HG02840 (cell line): ENCODE results near the gene SLC39A3.

Experiments used
- ATAC-seq: cut with Tn5 transposase; IDR thresholded peaks from one replicate; pipeline ENCODE4 v1.9.1; 2021; ENCODE audit warnings: mild to moderate bottlenecking, moderate library complexity, moderate number of reproducible peaks; ENCODE audit not compliant: unreplicated experiment, low FRiP score

SLC39A3 gene

GRCh38 chr19:2739602-2740313 is at the start of gene SLC39A3:
Gene SLC39A3, minus strand, starts transcription at chr19:2740017. Its CDS starts 2,760 bp downstream, at chr19:2737257.
- peak; percentile 90 for ATAC-seq

GRCh38 chr19:2788237-2788636 is 48.4 kb upstream of the SLC39A3 start:
- no peak for ATAC-seq

GRCh38 chr19:2787115-2787514 is 47.3 kb upstream of the SLC39A3 start:
- ATAC-seq, result no peak

GRCh38 chr19:2785244-2785997 is 45.6 kb upstream of the SLC39A3 start, which contains the start of gene THOP1:
Gene THOP1, plus strand, starts transcription at chr19:2785503. Its CDS starts 160 bp downstream, at chr19:2785663.
- peak; percentile 63 for ATAC-seq

GRCh38 chr19:2783781-2784145 is 43.9 kb upstream of the SLC39A3 start:
- no peak for ATAC-seq

- ATAC-seq, result peak; percentile 73
These were observed 43.3 kb upstream of the SLC39A3 start, which contains the start of gene SGTA for GRCh38 chr19:2782936-2783780. Gene SGTA, minus strand, starts transcription at chr19:2783273. Its CDS starts 14,205 bp downstream, at chr19:2769068.

GRCh38 chr19:2782329-2782935 is 42.6 kb upstream of the SLC39A3 start:
- no peak for ATAC-seq

- no peak for ATAC-seq
These were observed 40.5 kb upstream of the SLC39A3 start for GRCh38 chr19:2780284-2780683.

GRCh38 chr19:2779121-2779740 is 39.4 kb upstream of the SLC39A3 start:
- no peak for ATAC-seq

GRCh38 chr19:2777952-2778683 is 38.3 kb upstream of the SLC39A3 start:
- no peak for ATAC-seq

- no peak for ATAC-seq
These were observed 36.0 kb upstream of the SLC39A3 start for GRCh38 chr19:2775556-2776430.

- no peak for ATAC-seq
These were observed 35.2 kb upstream of the SLC39A3 start for GRCh38 chr19:2774953-2775555.

GRCh38 chr19:2774083-2774679 is 34.4 kb upstream of the SLC39A3 start:
- ATAC-seq, result no peak

- ATAC-seq, result no peak
These were observed 32.2 kb upstream of the SLC39A3 start for GRCh38 chr19:2771786-2772674.

GRCh38 chr19:2770055-2771013 is 30.5 kb upstream of the SLC39A3 start:
- ATAC-seq, result no peak
